Neural cell (in vitro differentiated cells): ENCODE measurements around the gene H2BK1. TPM values are rescaled to one million over a fixed set of nuclear protein-coding genes. Genes with fewer than 3 reads are reported as not detected.

ENCODE experiments used
- H2AFZ ChIP-seq: fragments of 200-600, 300-800 bp; sonication (generic), shearing (Covaris generic); 2 replicates; pipeline ENCODE4 v1.6.0; 2014; ENCODE audit warnings: low read depth, mild to moderate bottlenecking, antibody characterized with exemption, low read length, moderate library complexity
- H3F3A ChIP-seq: fragments of 200-600 bp; shearing (Covaris generic); 2 replicates; pipeline ENCODE4 v1.6.1; 2016; ENCODE audit warnings: mild to moderate bottlenecking, moderate library complexity, mixed read lengths, antibody characterized with exemption, low read length; ENCODE audit not compliant: insufficient read depth, poor library complexity, severe bottlenecking
- H3K27ac ChIP-seq: fragments of 200-600, 300-800 bp; sonication (generic), shearing (Covaris generic); 2 replicates; pipeline ENCODE4 v1.5.1; 2014; ENCODE audit warnings: mild to moderate bottlenecking, low read length, moderate library complexity
- H3K27me3 ChIP-seq: fragments of 300-800, 200-600 bp; sonication (generic), shearing (Covaris generic); 2 replicates; pipeline ENCODE4 v1.6.0; 2014; ENCODE audit warnings: mild to moderate bottlenecking, low read depth, low read length, moderate library complexity; ENCODE audit not compliant: insufficient read depth
- H3K36me3 ChIP-seq: fragments of 300-800, 200-600 bp; sonication (generic), shearing (Covaris generic); 2 replicates; pipeline ENCODE4 v1.5.1; 2014; ENCODE audit warnings: mild to moderate bottlenecking, antibody characterized with exemption, low read length, moderate library complexity; ENCODE audit not compliant: insufficient read depth
- H3K4me2 ChIP-seq: fragments of 300-800, 200-600 bp; sonication (generic), shearing (Covaris generic); 2 replicates; pipeline ENCODE4 v1.6.0; 2014; ENCODE audit warnings: mild to moderate bottlenecking, low read length
- H3K4me3 ChIP-seq: fragments of 300-800, 200-600 bp; sonication (generic), shearing (Covaris generic); 2 replicates; pipeline ENCODE4 v1.5.1; 2014; ENCODE audit warnings: mild to moderate bottlenecking, low read length, moderate library complexity
- H3K79me2 ChIP-seq: fragments of 200-600 bp; shearing (Covaris generic); replicated peaks from 2 replicates; pipeline ENCODE4 v1.6.0; 2014; ENCODE audit warnings: mild to moderate bottlenecking, low read length, moderate library complexity; ENCODE audit not compliant: insufficient read depth
- H3K9ac ChIP-seq: fragments of 300-800, 200-600 bp; sonication (generic), shearing (Covaris generic); 2 replicates; pipeline ENCODE4 v1.6.1; 2016; ENCODE audit warnings: mild to moderate bottlenecking, low read length, mixed read lengths
- H3K9me2 ChIP-seq: fragments of 200-600 bp; shearing (Covaris generic); 2 replicates; pipeline ENCODE4 v1.6.1; 2016; ENCODE audit warnings: mild to moderate bottlenecking, low read length, mixed read lengths; ENCODE audit not compliant: insufficient read depth
- H3K9me3 ChIP-seq: fragments of 200-600, 300-800 bp; sonication (generic), shearing (Covaris generic); 2 replicates; pipeline ENCODE4 v1.6.1; 2016; ENCODE audit warnings: mild to moderate bottlenecking, mixed run types, low read length, moderate library complexity, mixed read lengths
- H4K20me1 ChIP-seq: fragments of 200-600 bp; shearing (Covaris generic); 2 replicates; pipeline ENCODE4 v1.6.1; 2016; ENCODE audit warnings: mild to moderate bottlenecking, mixed run types; ENCODE audit not compliant: insufficient read depth
- CTCF ChIP-seq: fragments of 450-650 bp; IDR thresholded peaks from 2 replicates; pipeline ENCODE4 v1.5.1; 2014; ENCODE audit warnings: antibody characterized with exemption, mild to moderate bottlenecking, moderate library complexity; ENCODE audit not compliant: poor library complexity, severe bottlenecking
- EP300 ChIP-seq: fragments of 450-650 bp; conservative IDR thresholded peaks from 2 replicates; pipeline ENCODE4 v1.6.1; 2014; ENCODE audit warnings: antibody characterized with exemption, mild to moderate bottlenecking, moderate library complexity; ENCODE audit not compliant: poor library complexity, severe bottlenecking
- EZH2 ChIP-seq: fragments of 200-600, 300-800 bp; shearing (Covaris generic), sonication (generic); IDR thresholded peaks from 2 replicates; pipeline ENCODE4 v1.6.1; 2014; ENCODE audit warnings: antibody characterized with exemption, low read length, borderline replicate concordance, mild to moderate bottlenecking; ENCODE audit not compliant: insufficient read depth, poor library complexity, severe bottlenecking
- MXI1 ChIP-seq: fragments of 450-650 bp; conservative IDR thresholded peaks from 2 replicates; pipeline ENCODE4 v1.6.1; 2014; ENCODE audit warnings: antibody characterized with exemption, mild to moderate bottlenecking; ENCODE audit not compliant: poor library complexity, severe bottlenecking
- POLR2AphosphoS5 ChIP-seq: IDR thresholded peaks from 2 replicates; pipeline ENCODE4 v1.6.1; 2012
- RAD21 ChIP-seq: fragments of 450-650 bp; conservative IDR thresholded peaks from 2 replicates; pipeline ENCODE4 v1.6.1; 2014; ENCODE audit warnings: antibody characterized with exemption, mild to moderate bottlenecking, moderate library complexity
- REST ChIP-seq: IDR thresholded peaks from 2 replicates; pipeline ENCODE4 v1.6.1; 2012; ENCODE audit warnings: borderline replicate concordance
- SMC3 ChIP-seq: fragments of 450-650 bp; conservative IDR thresholded peaks from 2 replicates; pipeline ENCODE4 v1.6.1; 2014; ENCODE audit warnings: antibody characterized with exemption, mild to moderate bottlenecking, moderate library complexity; ENCODE audit not compliant: poor library complexity
- TAF1 ChIP-seq: IDR thresholded peaks from 2 replicates; pipeline ENCODE4 v1.6.1; 2012; ENCODE audit warnings: low read depth
- polyA plus RNA-seq: library from polyadenylated mRNA; depleted of rRNA; stranded (reverse); fragments of >200 nt; gene quantifications from 2 replicates; pipeline ENCODE4 v1.2.3, GENCODE V29; 2014

H2BK1 gene
- polyA plus RNA-seq, 1 donor from 2014 or later = not detected

GRCh38 chr7:151232917-151233701 lies 22.8 kb upstream of the H2BK1 start:
- peak overlapping the region; percentile 89 for H3K9ac ChIP-seq
- H3K9me2 ChIP-seq = no peaks in the 10 kb centered on the region
- peak overlapping the region; percentile 98 for H3K4me3 ChIP-seq
- no peaks in the 10 kb centered on the region for H4K20me1 ChIP-seq
- H3K9me3 ChIP-seq = no peaks in the 10 kb centered on the region
- peak overlapping the region; percentile 95 for H3K4me2 ChIP-seq
- peak overlapping the region; percentile 36 for H2AFZ ChIP-seq
- TF ChIP-seq EP300 = no peak
- no peak for TF ChIP-seq SMC3
- TF ChIP-seq CTCF = no peak
- no peak for TF ChIP-seq REST
- TF ChIP-seq TAF1 = no peak
- no peak for TF ChIP-seq POLR2AphosphoS5
- TF ChIP-seq EZH2 = no peak
- no peak for TF ChIP-seq MXI1
- TF ChIP-seq RAD21 = no peak
- H3K79me2 ChIP-seq = peaks cover 25% of the 10 kb centered on the region
- H3K36me3 ChIP-seq = no peaks in the 10 kb centered on the region
- H3F3A ChIP-seq = no peaks in the 10 kb centered on the region
- no peaks in the 10 kb centered on the region for H3K27me3 ChIP-seq
- peak overlapping the region; percentile 63 for H3K27ac ChIP-seq

GRCh38 chr7:151232091-151232916 lies 22.0 kb upstream of the H2BK1 start, which contains the start of gene CHPF2:
Gene CHPF2, plus strand, starts transcription at chr7:151232483. Its CDS starts 1,529 bp downstream, at chr7:151234012.
- Histone ChIP-seq H4K20me1 (no peaks in the 10 kb centered on the region), H3K9ac (peak within 1 kb of the TSS; percentile 89), H3K9me3 (no peaks in the 10 kb centered on the region), H3K27me3 (no peaks in the 10 kb centered on the region), H3F3A (peaks cover 3% of the 10 kb centered on the region), H3K27ac (peak within 1 kb of the TSS; percentile 63), H3K9me2 (no peaks in the 10 kb centered on the region), H3K4me2 (peak within 1 kb of the TSS; percentile 95), H3K4me3 (peak within 1 kb of the TSS; percentile 98), H2AFZ (peak within 1 kb of the TSS; percentile 52), H3K36me3 (no peaks in the 10 kb centered on the region), H3K79me2 (peaks cover 25% of the 10 kb centered on the region)
- peak; percentile 71 for TF ChIP-seq MXI1
- peak; percentile 81 for TF ChIP-seq POLR2AphosphoS5
- peak; percentile 40 for TF ChIP-seq TAF1
- no peak for TF ChIP-seq EP300
